Stomach (tissue), 9 donors: ENCODE measurements around the gene CES3. TPM values are rescaled to one million over a fixed set of nuclear protein-coding genes. Genes with fewer than 3 reads are reported as not detected.

Experiments used
- DNase-seq, 2 donors: peaks; one replicate each; pipeline versions ENCODE4 v3.0.0 to v3.0.0-alpha.2; 2013 to 2019
- H3K27ac ChIP-seq, 5 donors: fragments of 200-600 bp in 4 of 5; sonication (generic) in 4 of 5; one replicate each; pipeline ENCODE4 v1.5.1; 2013 to 2019; ENCODE audit warnings: mild to moderate bottlenecking in 1 of 5, moderate library complexity in 1 of 5
- H3K27me3 ChIP-seq, 3 donors: fragments of 200-600 bp; sonication (generic); one replicate each; pipeline ENCODE4 v1.5.1; 2017 to 2019; ENCODE audit warnings: mixed run types in 1 of 3
- H3K36me3 ChIP-seq, 4 donors: fragments of 200-600 bp; sonication (generic); 1 replicate in 3 of 4; 2 replicates in 1 of 4; pipeline ENCODE4 v1.5.1; 2016 to 2019
- H3K4me1 ChIP-seq, 4 donors: fragments of 200-600 bp; sonication (generic); one replicate each; pipeline ENCODE4 v1.5.1; 2016 to 2019
- H3K4me3 ChIP-seq, 4 donors: fragments of 200-600 bp; sonication (generic) in 3 of 4; one replicate each; pipeline ENCODE4 v1.5.1; 2016 to 2019; ENCODE audit warnings: mild to moderate bottlenecking in 1 of 4
- H3K9me3 ChIP-seq, 4 donors: fragments of 200-600 bp; sonication (generic); one replicate each; pipeline ENCODE4 v1.5.1; 2016 to 2019
- EP300 ChIP-seq: sonication (generic); formaldehyde crosslinking; IDR thresholded peaks from one replicate; pipeline ENCODE4 v1.6.1; 2017; ENCODE audit warnings: antibody characterized with exemption
- POLR2A ChIP-seq, 4 donors: fragments of 450-650 bp; IDR thresholded peaks; one replicate each; pipeline ENCODE4 v1.6.1; 2016; ENCODE audit warnings: antibody characterized with exemption in 4 of 4, control low read depth in 2 of 4, mild to moderate bottlenecking in 1 of 4, moderate library complexity in 1 of 4
- POLR2AphosphoS5 ChIP-seq, 3 donors: sonication (generic); formaldehyde crosslinking; IDR thresholded peaks; one replicate each; pipeline ENCODE4 v1.6.1; 2016; ENCODE audit warnings: antibody characterized with exemption in 3 of 3
- WGBS, 5 donors: extraction: QIAGEN DNeasy Blood & Tissue Kit in 3 of 5; methylation state at CpG; one replicate each; pipeline versions ENCODE4 v1.1.5 to v1.1.7; 2013 to 2018; 5-methylcytosine and 5-hydroxymethylcytosine counted together
- intact Hi-C: fragments of 100-400 bp; cut with DNase I; formaldehyde crosslinking; loops from one replicate; pipeline ENCODE4 v1.15.1; 2023; ENCODE audit warnings: low total_unique reads
- polyA plus RNA-seq, 3 donors: library from polyadenylated mRNA; stranded (reverse); fragments of 200-250 nt; gene quantifications; one replicate each; pipeline ENCODE4 v1.2.3, GENCODE V29; 2013
- total RNA-seq, 5 donors: library from RNA; depleted of rRNA; stranded (reverse); fragments of >200 nt; gene quantifications; one replicate each; pipeline versions ENCODE4 v1.1.0 to v1.2.3, GENCODE V29; 2014 to 2016
- TF ChIP-seq, protein P1 (sequence below), 7 experiments: fragments of 450-650 bp in 4 of 7; fragments of 200-600 bp in 3 of 7; sonication (generic) in 3 of 7; IDR thresholded peaks; one replicate each; pipeline ENCODE4 v1.5.1; 2016 to 2019; ENCODE audit warnings: antibody characterized with exemption in 7 of 7, control low read depth in 2 of 7, mild to moderate bottlenecking in 1 of 7
- donor health status: healthy with polysubstance abuse.
- donor health status: Bipolar disorder and iron deficiency.
- donor health status: healthy.

Gene CES3
- total and polyA plus RNA-seq, 8 donors = 0.37 to 145 (median 2.9) TPM; not detected in 2

GRCh38 chr16:66914541-66914940 lies 46.5 kb upstream of the CES3 start:
- intact Hi-C loops = no loop called here
- WGBS, 5 donors = 95 to 98% (median 96%) methylated on average over 7 of the region's 7 CpGs
- Histone ChIP-seq H3K9me3 (no peaks in the 10 kb centered on the region), H3K27me3 (no peaks in the 10 kb centered on the region), H3K27ac (no peak overlapping the region), H3K4me1 (peaks cover 0 to 11% (median 5%) of the 10 kb centered on the region in 4 donors), H3K36me3 (no peaks in the 10 kb centered on the region), H3K4me3 (no peak overlapping the region)
- TF ChIP-seq EP300 (no peak), POLR2A (IDR thresholded peaks at IDR 0.05) (no peak), POLR2AphosphoS5 (IDR thresholded peaks at IDR 0.05) (no peak)
- TF ChIP-seq, protein P1, sequence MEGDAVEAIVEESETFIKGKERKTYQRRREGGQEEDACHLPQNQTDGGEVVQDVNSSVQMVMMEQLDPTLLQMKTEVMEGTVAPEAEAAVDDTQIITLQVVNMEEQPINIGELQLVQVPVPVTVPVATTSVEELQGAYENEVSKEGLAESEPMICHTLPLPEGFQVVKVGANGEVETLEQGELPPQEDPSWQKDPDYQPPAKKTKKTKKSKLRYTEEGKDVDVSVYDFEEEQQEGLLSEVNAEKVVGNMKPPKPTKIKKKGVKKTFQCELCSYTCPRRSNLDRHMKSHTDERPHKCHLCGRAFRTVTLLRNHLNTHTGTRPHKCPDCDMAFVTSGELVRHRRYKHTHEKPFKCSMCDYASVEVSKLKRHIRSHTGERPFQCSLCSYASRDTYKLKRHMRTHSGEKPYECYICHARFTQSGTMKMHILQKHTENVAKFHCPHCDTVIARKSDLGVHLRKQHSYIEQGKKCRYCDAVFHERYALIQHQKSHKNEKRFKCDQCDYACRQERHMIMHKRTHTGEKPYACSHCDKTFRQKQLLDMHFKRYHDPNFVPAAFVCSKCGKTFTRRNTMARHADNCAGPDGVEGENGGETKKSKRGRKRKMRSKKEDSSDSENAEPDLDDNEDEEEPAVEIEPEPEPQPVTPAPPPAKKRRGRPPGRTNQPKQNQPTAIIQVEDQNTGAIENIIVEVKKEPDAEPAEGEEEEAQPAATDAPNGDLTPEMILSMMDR (IDR thresholded peaks at IDR 0.05) = no peak
- no peak for DNase-seq

GRCh38 chr16:66915041-66915440 lies 46.0 kb upstream of the CES3 start:
- Histone ChIP-seq H3K4me1 (peaks cover 0 to 16% (median 8%) of the 10 kb centered on the region in 4 donors), H3K9me3 (no peaks in the 10 kb centered on the region), H3K27me3 (no peaks in the 10 kb centered on the region), H3K36me3 (no peaks in the 10 kb centered on the region), H3K27ac (no peak overlapping the region), H3K4me3 (no peak overlapping the region)
- WGBS, 5 donors = 51 to 69% (median 64%) methylated on average over 6 to 7 of the region's 7 CpGs
- TF ChIP-seq, protein P1 (IDR thresholded peaks at IDR 0.05) = no peak
- TF ChIP-seq POLR2A (IDR thresholded peaks at IDR 0.05) (no peak), EP300 (no peak), POLR2AphosphoS5 (IDR thresholded peaks at IDR 0.05) (no peak)
- DNase-seq = no peak
- intact Hi-C loops = no loop called here

- Histone ChIP-seq H3K9me3 (no peaks in the 10 kb centered on the region), H3K27ac (no peak overlapping the region), H3K36me3 (peaks cover 0 to 2% (median 0%) of the 10 kb centered on the region in 4 donors), H3K4me3 (no peak overlapping the region), H3K4me1 (peaks cover 0 to 29% (median 13%) of the 10 kb centered on the region in 4 donors), H3K27me3 (peaks cover 0 to 8% (median 0%) of the 10 kb centered on the region in 3 donors)
- WGBS, 5 donors = 83 to 91% (median 85%) methylated on average over 6 of the region's 6 CpGs
- intact Hi-C loops = no loop called here
- no peak for DNase-seq
- TF ChIP-seq, protein P1 (IDR thresholded peaks at IDR 0.05) = no peak
- no peak for TF ChIP-seq POLR2A (IDR thresholded peaks at IDR 0.05)
- no peak for TF ChIP-seq POLR2AphosphoS5 (IDR thresholded peaks at IDR 0.05)
- no peak for TF ChIP-seq EP300
Observed at GRCh38 chr16:66916518-66916917, 44.5 kb upstream of the CES3 start.

DNA sequence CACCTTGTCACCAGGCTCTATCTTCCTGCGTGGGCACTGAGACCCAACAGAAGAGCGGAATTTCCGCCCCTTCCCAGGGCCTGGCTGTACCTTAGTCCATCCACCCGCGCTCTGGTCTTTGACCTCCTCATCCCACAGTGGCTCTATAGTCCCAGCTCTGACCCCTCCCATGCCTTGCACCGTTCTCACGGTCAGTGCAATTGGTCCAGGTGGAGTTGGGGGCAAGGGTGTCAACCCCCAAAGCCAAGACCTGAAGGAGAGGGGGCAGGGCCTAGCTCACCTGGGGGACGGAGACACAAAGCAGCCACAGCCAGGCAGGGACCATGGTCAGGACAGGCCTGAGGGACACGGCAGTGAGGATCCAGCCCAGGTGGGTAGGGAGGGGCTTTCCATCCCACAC lies 43.3 kb upstream of the CES3 start:
- H3K36me3 ChIP-seq = peaks cover 0 to 8% (median 0%) of the 10 kb centered on the region in 4 donors
- no peaks in the 10 kb centered on the region for H3K9me3 ChIP-seq
- intact Hi-C loops = no loop called here
- peaks cover 0 to 39% (median 19%) of the 10 kb centered on the region in 4 donors for H3K4me1 ChIP-seq
- 85 to 91% (median 88%) methylated on average over 9 of the region's 9 CpGs for WGBS, 5 donors
- H3K27ac ChIP-seq = no peak overlapping the region
- DNase-seq = no peak
- no peak overlapping the region for H3K4me3 ChIP-seq
- peaks cover 0 to 17% (median 0%) of the 10 kb centered on the region in 3 donors for H3K27me3 ChIP-seq
- no peak for TF ChIP-seq EP300
- TF ChIP-seq, protein P1 (IDR thresholded peaks at IDR 0.05) = no peak
- no peak for TF ChIP-seq POLR2A (IDR thresholded peaks at IDR 0.05)
- no peak for TF ChIP-seq POLR2AphosphoS5 (IDR thresholded peaks at IDR 0.05)
